CD4-positive, alpha-beta memory T cell (primary cell): ENCODE measurements around the gene CNTF. TPM values are rescaled to one million over a fixed set of nuclear protein-coding genes. Genes with fewer than 3 reads are reported as not detected.

Experiments
- CTCF ChIA-PET: fragments of 350-600 bp; sonication (Branson Sonifier 250); formaldehyde crosslinking; loops from one replicate; lab custom pipeline; 2021; ENCODE audit warnings: inconsistent platforms; ENCODE audit not compliant: partially characterized antibody; lab: Charles Lee
- POLR2A ChIA-PET: fragments of 350-600 bp; sonication (Branson Sonifier 250); formaldehyde crosslinking; loops from one replicate; lab custom pipeline; 2021; ENCODE audit not compliant: partially characterized antibody; lab: Charles Lee
- DNase-seq, 5 donors: peaks; one replicate each; pipeline versions ENCODE4 v3.0.0 to v3.0.0-alpha.2; 2020 to 2022; ENCODE audit warnings: mixed read lengths in 1 of 5
- H3K27ac ChIP-seq: one replicate; pipeline ENCODE4 v1.7.0; 2013; ENCODE audit warnings: low read depth, low read length
- H3K27me3 ChIP-seq: 2 replicates; pipeline ENCODE4 v1.7.0; 2013; ENCODE audit warnings: mild to moderate bottlenecking, low read length, moderate library complexity; ENCODE audit not compliant: insufficient read depth
- H3K36me3 ChIP-seq: 2 replicates; pipeline ENCODE4 v1.7.0; 2013; ENCODE audit warnings: mild to moderate bottlenecking, low read length, moderate library complexity; ENCODE audit not compliant: insufficient read depth
- H3K4me1 ChIP-seq: 2 replicates; pipeline ENCODE4 v1.7.0; 2013; ENCODE audit warnings: mild to moderate bottlenecking, low read length, moderate library complexity; ENCODE audit not compliant: insufficient read depth
- H3K4me3 ChIP-seq, 2 donors: one replicate each; pipeline ENCODE4 v1.7.0; 2013; ENCODE audit warnings: low read length in 2 of 2, mild to moderate bottlenecking in 1 of 2
- H3K9me3 ChIP-seq, 2 donors: one replicate each; pipeline ENCODE4 v1.7.0; 2013; ENCODE audit warnings: low read length in 2 of 2, control low read depth in 1 of 2; ENCODE audit not compliant: control insufficient read depth in 1 of 2
- H3K27ac Mint-ChIP-seq, 7 donors: one replicate each; pipeline ENCODE4 v1.8.0; 2020 to 2021; ENCODE audit warnings: mixed read lengths in 7 of 7, mild to moderate bottlenecking in 6 of 7, inconsistent platforms in 3 of 7, moderate library complexity in 3 of 7
- H3K27me3 Mint-ChIP-seq, 2 donors: one replicate each; pipeline ENCODE4 v1.8.0; 2020 to 2021; ENCODE audit warnings: mixed read lengths in 2 of 2
- H3K36me3 Mint-ChIP-seq, 2 donors: one replicate each; pipeline ENCODE4 v1.8.0; 2020 to 2021; ENCODE audit warnings: mixed read lengths in 2 of 2, inconsistent platforms in 1 of 2, mild to moderate bottlenecking in 1 of 2
- H3K4me1 Mint-ChIP-seq, 4 donors: one replicate each; pipeline ENCODE4 v1.8.0; 2020 to 2021; ENCODE audit warnings: mixed read lengths in 4 of 4, mild to moderate bottlenecking in 1 of 4
- H3K4me3 Mint-ChIP-seq, 8 donors: one replicate each; pipeline ENCODE4 v1.8.0; 2020 to 2021; ENCODE audit warnings: mixed read lengths in 8 of 8, mild to moderate bottlenecking in 7 of 8, moderate library complexity in 6 of 8, inconsistent platforms in 3 of 8
- H3K9me3 Mint-ChIP-seq, 8 donors: one replicate each; pipeline ENCODE4 v1.8.0; 2020 to 2021; ENCODE audit warnings: mixed read lengths in 8 of 8, mild to moderate bottlenecking in 5 of 8, inconsistent platforms in 3 of 8, moderate library complexity in 1 of 8
- intact Hi-C: fragments of 100-400 bp; cut with micrococcal nuclease; formaldehyde crosslinking; loops from one replicate; pipeline ENCODE4 v1.15.1; 2023
- polyA plus RNA-seq, 2 donors: library from polyadenylated mRNA; unstranded; fragments of 300-500 nt; fragmentation: Illumina TruSeq; gene quantifications; one replicate each; pipeline ENCODE4 v1.2.3, GENCODE V29; 2021
- total RNA-seq, 2 experiments: library from RNA; stranded (reverse); gene quantifications; one replicate each; pipeline ENCODE4 v1.2.3, GENCODE V29; 2021

The CNTF gene
- total and polyA plus RNA-seq, 4 experiments from 2014 or later: 0.10 to 2.9 (median 2.6) TPM; not detected in 1

- Histone ChIP-seq H3K4me3 (no peak overlapping the region), H3K27me3 (no peaks in the 10 kb centered on the region), H3K4me1 (peaks cover 59% of the 10 kb centered on the region), H3K27ac (no peak overlapping the region), H3K9me3 (no peaks in the 10 kb centered on the region), H3K36me3 (no peaks in the 10 kb centered on the region)
- intact Hi-C loops: no loop called here
- DNase-seq: no peak
- ChIA-PET CTCF (interaction anchor here (1.4 to 2.3 kb wide), 4 partner anchors 15 to 55 kb away, joined by 3 to 8 read pairs (median 4); no protein-coding TSS in a partner anchor), POLR2A (no interaction called here)
- Mint-ChIP-seq H3K4me3 (peak overlapping the region in 2 of 8 donors; percentile 47 to 68), H3K4me1 (peaks cover 54 to 95% (median 72%) of the 10 kb centered on the region in 4 donors), H3K36me3 (peaks cover 42 to 43% of the 10 kb centered on the region in 2 donors), H3K27ac (peak overlapping the region in 3 of 7 donors; percentile 50 to 70 (median 59)), H3K9me3 (no peaks in the 10 kb centered on the region), H3K27me3 (no peaks in the 10 kb centered on the region)
Observed at GRCh38 chr11:58597486-58598144, 24.9 kb upstream of the CNTF start.

GRCh38 chr11:58600510-58600909 is 22.0 kb upstream of the CNTF start:
- Mint-ChIP-seq H3K4me1 (peaks cover 68 to 97% (median 82%) of the 10 kb centered on the region in 4 donors), H3K4me3 (peak overlapping the region in 2 of 8 donors; percentile 8 to 13), H3K27ac (peak overlapping the region in 3 of 7 donors; percentile 19 to 79 (median 61)), H3K27me3 (no peaks in the 10 kb centered on the region), H3K9me3 (no peaks in the 10 kb centered on the region), H3K36me3 (peaks cover 33 to 34% of the 10 kb centered on the region in 2 donors)
- ChIA-PET CTCF (no interaction called here), POLR2A (no interaction called here)
- H3K36me3 ChIP-seq: no peaks in the 10 kb centered on the region
- H3K9me3 ChIP-seq: no peaks in the 10 kb centered on the region
- intact Hi-C loops: no loop called here
- H3K4me1 ChIP-seq: peaks cover 53% of the 10 kb centered on the region
- no peak for DNase-seq
- no peak overlapping the region for H3K27ac ChIP-seq
- H3K27me3 ChIP-seq: no peaks in the 10 kb centered on the region
- no peak overlapping the region for H3K4me3 ChIP-seq

- peaks cover 25% of the 10 kb centered on the region for H3K36me3 ChIP-seq
- POLR2A ChIA-PET: interaction anchor here (0.6 kb wide), 2 partner anchors 34 kb away, joined by 3 read pairs; no protein-coding TSS in a partner anchor
- peaks cover 29 to 44% of the 10 kb centered on the region in 2 donors for H3K36me3 Mint-ChIP-seq
Observed at GRCh38 chr11:58606930-58607714, 15.3 kb upstream of the CNTF start.

GRCh38 chr11:58608331-58608730 is 14.1 kb upstream of the CNTF start:
- ChIA-PET POLR2A (no interaction called here), CTCF (no interaction called here)
- Histone ChIP-seq H3K4me1 (peaks cover 25% of the 10 kb centered on the region), H3K36me3 (peaks cover 35% of the 10 kb centered on the region), H3K27me3 (no peaks in the 10 kb centered on the region), H3K9me3 (no peaks in the 10 kb centered on the region), H3K27ac (no peak overlapping the region), H3K4me3 (no peak overlapping the region)
- no peak for DNase-seq
- no peaks in the 10 kb centered on the region for H3K9me3 Mint-ChIP-seq
- intact Hi-C loops: no loop called here
- H3K4me3 Mint-ChIP-seq: no peak overlapping the region
- H3K27me3 Mint-ChIP-seq: no peaks in the 10 kb centered on the region
- H3K4me1 Mint-ChIP-seq: peaks cover 40 to 54% (median 44%) of the 10 kb centered on the region in 4 donors
- H3K27ac Mint-ChIP-seq: peak overlapping the region in 1 of 7 donors; percentile 31
- H3K36me3 Mint-ChIP-seq: peaks cover 34 to 48% of the 10 kb centered on the region in 2 donors

More at GRCh38 chr11:58606930-58607714, 15.3 kb upstream of the CNTF start:
- Mint-ChIP-seq H3K9me3 (no peaks in the 10 kb centered on the region), H3K4me3 (no peak overlapping the region), H3K4me1 (peaks cover 48 to 65% (median 55%) of the 10 kb centered on the region in 4 donors), H3K27ac (peak overlapping the region in 4 of 7 donors; percentile 19 to 71 (median 36)), H3K27me3 (no peaks in the 10 kb centered on the region)
- CTCF ChIA-PET: interaction anchor here (1.5 to 2.9 kb wide), 4 partner anchors 15 to 47 kb away, joined by 3 to 22 read pairs (median 4); no protein-coding TSS in a partner anchor
- no peak for DNase-seq
- no peak overlapping the region for H3K27ac ChIP-seq
- H3K9me3 ChIP-seq: no peaks in the 10 kb centered on the region
- intact Hi-C loops: no loop called here
- no peak overlapping the region for H3K4me3 ChIP-seq
- H3K4me1 ChIP-seq: peaks cover 25% of the 10 kb centered on the region
- H3K27me3 ChIP-seq: no peaks in the 10 kb centered on the region

GRCh38 chr11:58609723-58610122 is 12.7 kb upstream of the CNTF start:
- H3K4me3 ChIP-seq: no peak overlapping the region
- Mint-ChIP-seq H3K27me3 (no peaks in the 10 kb centered on the region), H3K4me3 (no peak overlapping the region), H3K4me1 (peaks cover 29 to 40% (median 33%) of the 10 kb centered on the region in 4 donors), H3K9me3 (no peaks in the 10 kb centered on the region), H3K36me3 (peaks cover 45 to 57% of the 10 kb centered on the region in 2 donors), H3K27ac (no peak overlapping the region)
- peaks cover 48% of the 10 kb centered on the region for H3K36me3 ChIP-seq
- no peaks in the 10 kb centered on the region for H3K27me3 ChIP-seq
- H3K27ac ChIP-seq: no peak overlapping the region
- H3K9me3 ChIP-seq: no peaks in the 10 kb centered on the region
- ChIA-PET POLR2A (no interaction called here), CTCF (interaction anchor here (1.6 kb wide), 1 partner anchor 41 kb away, joined by 6 read pairs; no protein-coding TSS in a partner anchor)
- intact Hi-C loops: loop anchor here (10.0 kb wide), 1 partner anchor 45 kb away; no protein-coding TSS in a partner anchor
- peaks cover 25% of the 10 kb centered on the region for H3K4me1 ChIP-seq
- DNase-seq: no peak

GRCh38 chr11:58613228-58613627 is 9.2 kb upstream of the CNTF start:
- Histone ChIP-seq H3K27ac (no peak overlapping the region), H3K36me3 (peaks cover 80% of the 10 kb centered on the region), H3K4me1 (no peaks in the 10 kb centered on the region), H3K9me3 (no peaks in the 10 kb centered on the region), H3K4me3 (no peak overlapping the region), H3K27me3 (no peaks in the 10 kb centered on the region)
- CTCF ChIA-PET: interaction anchor here (1.1 to 2.8 kb wide), 3 partner anchors 16 to 46 kb away, joined by 3 to 8 read pairs (median 7); no protein-coding TSS in a partner anchor
- intact Hi-C loops: loop anchor here (10.0 kb wide), 1 partner anchor 48 kb away; no protein-coding TSS in a partner anchor
- H3K27me3 Mint-ChIP-seq: no peaks in the 10 kb centered on the region
- H3K36me3 Mint-ChIP-seq: peaks cover 71 to 81% of the 10 kb centered on the region in 2 donors
- POLR2A ChIA-PET: no interaction called here
- no peaks in the 10 kb centered on the region for H3K9me3 Mint-ChIP-seq
- no peak overlapping the region for H3K4me3 Mint-ChIP-seq
- no peak overlapping the region for H3K27ac Mint-ChIP-seq
- DNase-seq: no peak
- peaks cover 9 to 16% (median 10%) of the 10 kb centered on the region in 4 donors for H3K4me1 Mint-ChIP-seq
